HepG2 (cell line): ENCODE data around the gene CD68. TPM values are rescaled to one million over a fixed set of nuclear protein-coding genes. Genes with fewer than 3 reads are reported as not detected.

Source experiments
- FOXM1 ChIP-seq: sonication (generic); formaldehyde crosslinking; IDR thresholded peaks from 2 replicates; pipeline ENCODE4 v1.5.0; 2020; ENCODE audit warnings: missing genetic modification reagents
- HHEX ChIP-seq: IDR thresholded peaks from 2 replicates; pipeline ENCODE4 v1.6.1; 2016; ENCODE audit warnings: control low read depth
- MAF1 ChIP-seq: sonication (generic); formaldehyde crosslinking; IDR thresholded peaks from 2 replicates; pipeline ENCODE4 v1.5.0; 2020; ENCODE audit warnings: missing genetic modification reagents, borderline replicate concordance
- NFE2L1 ChIP-seq: sonication (generic); formaldehyde crosslinking; IDR thresholded peaks from 2 replicates; pipeline ENCODE4 v1.4.0; 2020; ENCODE audit warnings: missing genetic modification reagents, mild to moderate bottlenecking, borderline replicate concordance
- NFRKB ChIP-seq: fragments of 450-650 bp; IDR thresholded peaks from 2 replicates; pipeline ENCODE4 v1.6.1; 2017
- NR1H2 ChIP-seq: sonication (generic); formaldehyde crosslinking; IDR thresholded peaks from 2 replicates; pipeline ENCODE4 v1.8.1; 2022; ENCODE audit warnings: low read depth, missing genetic modification reagents, borderline replicate concordance
- SALL1 ChIP-seq: sonication (generic); formaldehyde crosslinking; IDR thresholded peaks from 2 replicates; pipeline ENCODE4 v1.8.0; 2022; ENCODE audit warnings: mild to moderate bottlenecking, missing genetic modification reagents
- TAF1 ChIP-seq: sonication (generic); formaldehyde crosslinking; IDR thresholded peaks from 2 replicates; pipeline ENCODE4 v1.4.0; 2020; ENCODE audit warnings: missing genetic modification reagents
- ZFX ChIP-seq: sonication (generic); formaldehyde crosslinking; IDR thresholded peaks from 2 replicates; pipeline ENCODE4 v1.4.0; 2020; ENCODE audit warnings: mild to moderate bottlenecking, low read depth, missing genetic modification reagents, moderate library complexity
- ZMYM4 ChIP-seq: sonication (generic); formaldehyde crosslinking; IDR thresholded peaks from 2 replicates; pipeline ENCODE4 v1.8.1; 2023; ENCODE audit warnings: mild to moderate bottlenecking, missing genetic modification reagents
- ZNF280B ChIP-seq: sonication (generic); formaldehyde crosslinking; IDR thresholded peaks from 2 replicates; pipeline ENCODE4 v1.5.0; 2020; ENCODE audit warnings: missing genetic modification reagents, mild to moderate bottlenecking, borderline replicate concordance
- polyA plus RNA-seq, 8 experiments: library from polyadenylated mRNA; depleted of rRNA in 3 of 8; stranded (reverse) in 7 of 8; unstranded in 1 of 8; fragments of >200 nt; fragmentation: Illumina TruSeq in 4 of 8; extraction: Trizol in 4 of 8; gene quantifications; 2 replicates each; pipeline versions ENCODE4 v1.2.1 to v1.2.3, GENCODE V29; 2011 to 2016; ENCODE audit warnings: low read depth in 4 of 8, missing spikeins in 1 of 8, mixed read lengths in 1 of 8; ENCODE audit not compliant: insufficient read depth in 1 of 8
- total RNA-seq, 5 experiments: library from RNA; depleted of rRNA; stranded (reverse); fragments of >200 nt; fragmentation: Illumina TruSeq; extraction: Trizol; gene quantifications; 2 replicates each; pipeline ENCODE4 v1.2.3, GENCODE V29; 2016; ENCODE audit warnings: low read depth in 1 of 5
- TF ChIP-seq, protein P1 (sequence below): sonication (generic); formaldehyde crosslinking; conservative IDR thresholded peaks from 2 replicates; pipeline ENCODE4 v1.8.0; 2022; ENCODE audit warnings: missing genetic modification reagents
- TF ChIP-seq, protein P2 (sequence below): sonication (generic); formaldehyde crosslinking; IDR thresholded peaks from 2 replicates; pipeline ENCODE4 v1.5.0; 2020; ENCODE audit warnings: mild to moderate bottlenecking, missing genetic modification reagents, borderline replicate concordance
- TF ChIP-seq, protein P3 (sequence below): IDR thresholded peaks from 2 replicates; pipeline ENCODE4 v1.6.1; 2016; ENCODE audit warnings: low read depth, control low read depth

CD68 gene
- total and polyA plus RNA-seq, 2 of the 13 experiments (the other 11 are each of a cell fraction or from before 2014, with no cell fraction given): 10.3 to 104 TPM

DNA sequence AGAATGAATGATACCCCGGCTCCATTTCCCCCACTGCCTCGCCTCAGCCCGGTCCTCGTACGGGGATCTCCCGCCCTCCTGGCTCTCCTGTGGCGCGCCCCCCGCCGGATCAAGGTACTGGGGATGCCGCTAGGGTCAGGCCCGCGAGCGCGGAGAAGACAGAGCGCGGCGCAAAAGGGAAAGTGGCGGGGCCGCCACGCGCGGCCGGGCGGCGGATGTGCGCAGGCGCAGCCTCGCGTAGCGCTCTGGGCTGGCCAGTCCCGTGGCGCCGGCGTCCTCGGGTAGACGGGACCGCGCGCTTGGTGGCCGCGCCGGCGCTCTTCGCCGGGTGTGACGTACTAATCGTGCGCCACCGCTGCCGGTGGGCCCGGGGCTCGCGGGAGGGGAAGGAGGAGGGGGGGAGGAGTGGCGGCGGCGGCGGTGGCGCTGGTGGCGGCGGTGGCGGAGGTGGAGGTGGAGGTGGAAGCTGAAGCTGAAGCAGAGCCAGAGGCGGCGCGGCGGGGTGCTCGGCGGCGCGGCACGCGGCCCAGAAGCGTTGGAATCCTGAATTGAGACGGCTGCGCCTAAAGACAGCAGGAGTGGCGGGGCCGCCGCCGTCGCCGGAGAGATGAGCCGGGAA, 17.7 kb upstream of the CD68 start, which contains the start of gene SENP3 (continued):
- TF ChIP-seq, protein P1, sequence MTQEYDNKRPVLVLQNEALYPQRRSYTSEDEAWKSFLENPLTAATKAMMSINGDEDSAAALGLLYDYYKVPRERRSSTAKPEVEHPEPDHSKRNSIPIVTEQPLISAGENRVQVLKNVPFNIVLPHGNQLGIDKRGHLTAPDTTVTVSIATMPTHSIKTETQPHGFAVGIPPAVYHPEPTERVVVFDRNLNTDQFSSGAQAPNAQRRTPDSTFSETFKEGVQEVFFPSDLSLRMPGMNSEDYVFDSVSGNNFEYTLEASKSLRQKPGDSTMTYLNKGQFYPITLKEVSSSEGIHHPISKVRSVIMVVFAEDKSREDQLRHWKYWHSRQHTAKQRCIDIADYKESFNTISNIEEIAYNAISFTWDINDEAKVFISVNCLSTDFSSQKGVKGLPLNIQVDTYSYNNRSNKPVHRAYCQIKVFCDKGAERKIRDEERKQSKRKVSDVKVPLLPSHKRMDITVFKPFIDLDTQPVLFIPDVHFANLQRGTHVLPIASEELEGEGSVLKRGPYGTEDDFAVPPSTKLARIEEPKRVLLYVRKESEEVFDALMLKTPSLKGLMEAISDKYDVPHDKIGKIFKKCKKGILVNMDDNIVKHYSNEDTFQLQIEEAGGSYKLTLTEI (CRISPR knock-in tag): no peak
- TF ChIP-seq NR1H2 (CRISPR knock-in tag): no peak
- peak; percentile 58; the same call in 1 of the 2 replicates for TF ChIP-seq TAF1
- no peak for TF ChIP-seq ZMYM4 (CRISPR knock-in tag)
- 0 out of 2 replicates have a peak, but pooled peaks have one; percentile 33 for TF ChIP-seq SALL1 (CRISPR knock-in tag)
- TF ChIP-seq ZFX (CRISPR knock-in tag): peak; percentile 84
- TF ChIP-seq NFE2L1 (CRISPR knock-in tag): no peak
- no peak for TF ChIP-seq NFRKB
- TF ChIP-seq ZNF280B (CRISPR knock-in tag): no peak
- TF ChIP-seq, protein P2, sequence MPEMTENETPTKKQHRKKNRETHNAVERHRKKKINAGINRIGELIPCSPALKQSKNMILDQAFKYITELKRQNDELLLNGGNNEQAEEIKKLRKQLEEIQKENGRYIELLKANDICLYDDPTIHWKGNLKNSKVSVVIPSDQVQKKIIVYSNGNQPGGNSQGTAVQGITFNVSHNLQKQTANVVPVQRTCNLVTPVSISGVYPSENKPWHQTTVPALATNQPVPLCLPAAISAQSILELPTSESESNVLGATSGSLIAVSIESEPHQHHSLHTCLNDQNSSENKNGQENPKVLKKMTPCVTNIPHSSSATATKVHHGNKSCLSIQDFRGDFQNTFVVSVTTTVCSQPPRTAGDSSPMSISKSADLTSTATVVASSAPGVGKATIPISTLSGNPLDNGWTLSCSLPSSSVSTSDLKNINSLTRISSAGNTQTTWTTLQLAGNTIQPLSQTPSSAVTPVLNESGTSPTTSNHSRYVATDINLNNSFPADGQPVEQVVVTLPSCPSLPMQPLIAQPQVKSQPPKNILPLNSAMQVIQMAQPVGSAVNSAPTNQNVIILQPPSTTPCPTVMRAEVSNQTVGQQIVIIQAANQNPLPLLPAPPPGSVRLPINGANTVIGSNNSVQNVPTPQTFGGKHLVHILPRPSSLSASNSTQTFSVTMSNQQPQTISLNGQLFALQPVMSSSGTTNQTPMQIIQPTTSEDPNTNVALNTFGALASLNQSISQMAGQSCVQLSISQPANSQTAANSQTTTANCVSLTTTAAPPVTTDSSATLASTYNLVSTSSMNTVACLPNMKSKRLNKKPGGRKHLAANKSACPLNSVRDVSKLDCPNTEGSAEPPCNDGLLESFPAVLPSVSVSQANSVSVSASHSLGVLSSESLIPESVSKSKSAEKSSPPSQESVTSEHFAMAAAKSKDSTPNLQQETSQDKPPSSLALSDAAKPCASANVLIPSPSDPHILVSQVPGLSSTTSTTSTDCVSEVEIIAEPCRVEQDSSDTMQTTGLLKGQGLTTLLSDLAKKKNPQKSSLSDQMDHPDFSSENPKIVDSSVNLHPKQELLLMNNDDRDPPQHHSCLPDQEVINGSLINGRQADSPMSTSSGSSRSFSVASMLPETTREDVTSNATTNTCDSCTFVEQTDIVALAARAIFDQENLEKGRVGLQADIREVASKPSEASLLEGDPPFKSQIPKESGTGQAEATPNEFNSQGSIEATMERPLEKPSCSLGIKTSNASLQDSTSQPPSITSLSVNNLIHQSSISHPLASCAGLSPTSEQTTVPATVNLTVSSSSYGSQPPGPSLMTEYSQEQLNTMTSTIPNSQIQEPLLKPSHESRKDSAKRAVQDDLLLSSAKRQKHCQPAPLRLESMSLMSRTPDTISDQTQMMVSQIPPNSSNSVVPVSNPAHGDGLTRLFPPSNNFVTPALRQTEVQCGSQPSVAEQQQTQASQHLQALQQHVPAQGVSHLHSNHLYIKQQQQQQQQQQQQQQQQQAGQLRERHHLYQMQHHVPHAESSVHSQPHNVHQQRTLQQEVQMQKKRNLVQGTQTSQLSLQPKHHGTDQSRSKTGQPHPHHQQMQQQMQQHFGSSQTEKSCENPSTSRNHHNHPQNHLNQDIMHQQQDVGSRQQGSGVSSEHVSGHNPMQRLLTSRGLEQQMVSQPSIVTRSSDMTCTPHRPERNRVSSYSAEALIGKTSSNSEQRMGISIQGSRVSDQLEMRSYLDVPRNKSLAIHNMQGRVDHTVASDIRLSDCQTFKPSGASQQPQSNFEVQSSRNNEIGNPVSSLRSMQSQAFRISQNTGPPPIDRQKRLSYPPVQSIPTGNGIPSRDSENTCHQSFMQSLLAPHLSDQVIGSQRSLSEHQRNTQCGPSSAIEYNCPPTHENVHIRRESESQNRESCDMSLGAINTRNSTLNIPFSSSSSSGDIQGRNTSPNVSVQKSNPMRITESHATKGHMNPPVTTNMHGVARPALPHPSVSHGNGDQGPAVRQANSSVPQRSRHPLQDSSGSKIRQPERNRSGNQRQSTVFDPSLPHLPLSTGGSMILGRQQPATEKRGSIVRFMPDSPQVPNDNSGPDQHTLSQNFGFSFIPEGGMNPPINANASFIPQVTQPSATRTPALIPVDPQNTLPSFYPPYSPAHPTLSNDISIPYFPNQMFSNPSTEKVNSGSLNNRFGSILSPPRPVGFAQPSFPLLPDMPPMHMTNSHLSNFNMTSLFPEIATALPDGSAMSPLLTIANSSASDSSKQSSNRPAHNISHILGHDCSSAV (CRISPR knock-in tag): no peak
- TF ChIP-seq FOXM1 (CRISPR knock-in tag): no peak
- TF ChIP-seq MAF1 (CRISPR knock-in tag): 0 out of 2 replicates have a peak, but pooled peaks have one; percentile 55
- TF ChIP-seq, protein P3, sequence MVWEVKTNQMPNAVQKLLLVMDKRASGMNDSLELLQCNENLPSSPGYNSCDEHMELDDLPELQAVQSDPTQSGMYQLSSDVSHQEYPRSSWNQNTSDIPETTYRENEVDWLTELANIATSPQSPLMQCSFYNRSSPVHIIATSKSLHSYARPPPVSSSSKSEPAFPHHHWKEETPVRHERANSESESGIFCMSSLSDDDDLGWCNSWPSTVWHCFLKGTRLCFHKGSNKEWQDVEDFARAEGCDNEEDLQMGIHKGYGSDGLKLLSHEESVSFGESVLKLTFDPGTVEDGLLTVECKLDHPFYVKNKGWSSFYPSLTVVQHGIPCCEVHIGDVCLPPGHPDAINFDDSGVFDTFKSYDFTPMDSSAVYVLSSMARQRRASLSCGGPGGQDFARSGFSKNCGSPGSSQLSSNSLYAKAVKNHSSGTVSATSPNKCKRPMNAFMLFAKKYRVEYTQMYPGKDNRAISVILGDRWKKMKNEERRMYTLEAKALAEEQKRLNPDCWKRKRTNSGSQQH (CRISPR knock-in tag): peak; percentile 84; the same call in 1 of the 2 replicates
- TF ChIP-seq HHEX: no peak
